ENCODE results near the gene CLEC14A.

The CLEC14A gene

GRCh38 chr14:38210587-38211216 is 45.2 kb downstream of the CLEC14A start:
- H3K4me3 ChIP-seq (ENCODE audit: low read depth, low read length), result no peak overlapping the region

GRCh38 chr14:38209572-38210557 is 46.0 kb downstream of the CLEC14A start:
- no peak for TF ChIP-seq CTCF (IDR thresholded peaks at IDR 0.05; ENCODE audit: borderline replicate concordance, insufficient read depth, low read depth, low read length)
- H3K4me3 ChIP-seq (ENCODE audit: low read depth, low read length), result no peak overlapping the region

More at GRCh38 chr14:38210587-38211216, 45.2 kb downstream of the CLEC14A start:
- no peak for TF ChIP-seq CTCF (IDR thresholded peaks at IDR 0.05; ENCODE audit: borderline replicate concordance, insufficient read depth, low read depth, low read length)

- no peak overlapping the region for H3K4me3 ChIP-seq (ENCODE audit: low read depth, low read length)
Observed at GRCh38 chr14:38208618-38209562, 47.0 kb downstream of the CLEC14A start.

GRCh38 chr14:38207736-38208617 is 47.9 kb downstream of the CLEC14A start, which contains the start of gene SSTR1:
Gene SSTR1, plus strand, starts transcription at chr14:38207904. Its CDS starts 1,486 bp downstream, at chr14:38209390.
- TF ChIP-seq CTCF (IDR thresholded peaks at IDR 0.05; ENCODE audit: borderline replicate concordance, insufficient read depth, low read depth, low read length), result no peak
- no peak within 1 kb of the TSS for H3K4me3 ChIP-seq (ENCODE audit: low read depth, low read length)

More at GRCh38 chr14:38208618-38209562, 47.0 kb downstream of the CLEC14A start:
- TF ChIP-seq CTCF (IDR thresholded peaks at IDR 0.05; ENCODE audit: borderline replicate concordance, insufficient read depth, low read depth, low read length), result no peak

- no peak overlapping the region for H3K4me3 ChIP-seq (ENCODE audit: low read depth, low read length)
- TF ChIP-seq CTCF (IDR thresholded peaks at IDR 0.05; ENCODE audit: borderline replicate concordance, insufficient read depth, low read depth, low read length), result no peak
Observed at GRCh38 chr14:38207377-38207735, 48.5 kb downstream of the CLEC14A start.

All from GM12875 (cell line).